ENCODE measurements around the gene MKLN1. TPM values are rescaled to one million over a fixed set of nuclear protein-coding genes. Genes with fewer than 3 reads are reported as not detected.
A peak's percentile ranks its signal among the peaks of the same experiment; 100 is the strongest.

Gene MKLN1
- total RNA-seq, 4 donors from 2014 or later, result 93.1 to 175 (median 102) TPM

GRCh38 chr7:131529179-131529578, 201.5 kb downstream of the MKLN1 start:
- no peaks in the 10 kb centered on the region for H3K9me3 ChIP-seq
- no peak overlapping the region for H3K27ac ChIP-seq
- TF ChIP-seq POLR2A (IDR thresholded peaks at IDR 0.05) (no peak), CTCF (IDR thresholded peaks at IDR 0.05) (no peak)
- H3K36me3 ChIP-seq, result no peaks in the 10 kb centered on the region
- no peak overlapping the region for H3K4me3 ChIP-seq (replicated peaks in 1 of 3)
- WGBS, 2 donors, result 26 to 47% methylated on average over 3 of the region's 3 CpGs
- no peak for DNase-seq
- H3K27me3 ChIP-seq, result no peaks in the 10 kb centered on the region
- no peaks in the 10 kb centered on the region for H3K4me1 ChIP-seq
- intact Hi-C loops (cut with DNase I), result no loop called here

GRCh38 chr7:131529617-131530016, 201.9 kb downstream of the MKLN1 start:
- Histone ChIP-seq H3K4me1 (no peaks in the 10 kb centered on the region), H3K9me3 (no peaks in the 10 kb centered on the region), H3K27ac (no peak overlapping the region), H3K4me3 (replicated peaks in 1 of 3) (no peak overlapping the region), H3K36me3 (no peaks in the 10 kb centered on the region), H3K27me3 (no peaks in the 10 kb centered on the region)
- WGBS, 2 donors, result 75 to 85% methylated on average over 5 to 11 of the region's 11 CpGs
- DNase-seq, result no peak
- no peak for TF ChIP-seq CTCF (IDR thresholded peaks at IDR 0.05)
- no peak for TF ChIP-seq POLR2A (IDR thresholded peaks at IDR 0.05)
- intact Hi-C loops (cut with DNase I), result no loop called here

- Histone ChIP-seq H3K4me1 (no peaks in the 10 kb centered on the region), H3K27me3 (no peaks in the 10 kb centered on the region), H3K9me3 (no peaks in the 10 kb centered on the region), H3K27ac (no peak overlapping the region), H3K36me3 (no peaks in the 10 kb centered on the region), H3K4me3 (replicated peaks in 1 of 3) (no peak overlapping the region)
- TF ChIP-seq POLR2A (IDR thresholded peaks at IDR 0.05) (no peak), CTCF (IDR thresholded peaks at IDR 0.05) (no peak)
- WGBS, 2 donors, result 92 to 97% methylated on average over 5 of the region's 6 CpGs
- intact Hi-C loops (cut with DNase I), result no loop called here
- no peak for DNase-seq
These were observed 202.5 kb downstream of the MKLN1 start for GRCh38 chr7:131530137-131530536.

GRCh38 chr7:131532570-131533091, 205.0 kb downstream of the MKLN1 start:
- H3K4me3 ChIP-seq (replicated peaks in 1 of 3), result no peak overlapping the region
- no peaks in the 10 kb centered on the region for H3K4me1 ChIP-seq
- intact Hi-C loops (cut with DNase I), result no loop called here
- no peak for TF ChIP-seq CTCF (IDR thresholded peaks at IDR 0.05)
- TF ChIP-seq POLR2A (IDR thresholded peaks at IDR 0.05), result no peak
- peak overlapping the region; percentile 15 to 65 (median 50) for H3K27ac ChIP-seq
- DNase-seq, result no peak
- H3K9me3 ChIP-seq, result no peaks in the 10 kb centered on the region
- H3K36me3 ChIP-seq, result no peaks in the 10 kb centered on the region
- no peaks in the 10 kb centered on the region for H3K27me3 ChIP-seq
- 72 to 90% methylated on average over 10 of the region's 10 CpGs for WGBS, 2 donors

GRCh38 chr7:131533151-131533559, 205.5 kb downstream of the MKLN1 start:
- Histone ChIP-seq H3K36me3 (no peaks in the 10 kb centered on the region), H3K9me3 (no peaks in the 10 kb centered on the region), H3K4me1 (no peaks in the 10 kb centered on the region), H3K27me3 (no peaks in the 10 kb centered on the region), H3K4me3 (replicated peaks in 1 of 3) (no peak overlapping the region), H3K27ac (peak overlapping the region; percentile 15 to 65 (median 50))
- DNase-seq, result no peak
- no peak for TF ChIP-seq POLR2A (IDR thresholded peaks at IDR 0.05)
- TF ChIP-seq CTCF (IDR thresholded peaks at IDR 0.05), result no peak
- intact Hi-C loops (cut with DNase I), result no loop called here
- WGBS, 2 donors, result 70 to 89% methylated on average over 6 to 7 of the region's 9 CpGs

Data from thyroid gland (tissue), 4 donors.